Fibroblast of the aortic adventitia (primary cell): ENCODE data around the gene LURAP1L. TPM values are rescaled to one million over a fixed set of nuclear protein-coding genes. Genes with fewer than 3 reads are reported as not detected.

Experiments used
- DNase-seq: peaks from one replicate; pipeline ENCODE4 v3.0.0-alpha.2; 2010; ENCODE audit warnings: low read depth
- H3K4me3 ChIP-seq: 2 replicates; pipeline ENCODE4 v1.5.1; 2011; ENCODE audit warnings: low read depth, mild to moderate bottlenecking, control low read depth, low read length, moderate library complexity
- CTCF ChIP-seq: IDR thresholded peaks from 2 replicates; pipeline ENCODE4 v1.5.1; 2011; ENCODE audit warnings: mild to moderate bottlenecking, low read length, control low read depth, inconsistent platforms; ENCODE audit not compliant: insufficient read depth
- total RNA-seq: library from RNA; depleted of rRNA; stranded (reverse); fragments of >200 nt; gene quantifications from 2 replicates; pipeline ENCODE4 v1.2.3, GENCODE V29; 2012; ENCODE audit warnings: low replicate concordance

LURAP1L gene
- total RNA-seq, 1 donor, result 47.5 TPM

- peak; percentile 55 for DNase-seq
- TF ChIP-seq CTCF, result no peak
- no peak overlapping the region for H3K4me3 ChIP-seq
Measured at GRCh38 chr9:12796601-12797000, 21.8 kb downstream of the LURAP1L start.

- no peak overlapping the region for H3K4me3 ChIP-seq
- DNase-seq, result no peak
- TF ChIP-seq CTCF, result no peak
Measured at GRCh38 chr9:12797037-12797436, 22.2 kb downstream of the LURAP1L start.

- no peak overlapping the region for H3K4me3 ChIP-seq
- no peak for TF ChIP-seq CTCF
- no peak for DNase-seq
Measured at GRCh38 chr9:12798066-12798770, 23.4 kb downstream of the LURAP1L start.

- no peak overlapping the region for H3K4me3 ChIP-seq
- no peak for DNase-seq
- TF ChIP-seq CTCF, result no peak
Measured at GRCh38 chr9:12801187-12801586, 26.4 kb downstream of the LURAP1L start.

GRCh38 chr9:12801663-12802062 lies 26.8 kb downstream of the LURAP1L start:
- no peak for TF ChIP-seq CTCF
- DNase-seq, result no peak

GRCh38 chr9:12802093-12802492 lies 27.3 kb downstream of the LURAP1L start:
- no peak for DNase-seq
- H3K4me3 ChIP-seq, result no peak overlapping the region
- TF ChIP-seq CTCF, result no peak

More at GRCh38 chr9:12801663-12802062, 26.8 kb downstream of the LURAP1L start:
- no peak overlapping the region for H3K4me3 ChIP-seq

- no peak for TF ChIP-seq CTCF
- DNase-seq, result no peak
- no peak overlapping the region for H3K4me3 ChIP-seq
Measured at GRCh38 chr9:12808569-12808968, 33.7 kb downstream of the LURAP1L start.
